HG03521 (cell line): Measurements from ENCODE around the gene EXOC3L4.
"Not testable (repeated sequence)": the region's sequence is repeated elsewhere in the genome, so short reads cannot be mapped to it uniquely, and the experiment has no call there.

Experiments
- ATAC-seq: cut with Tn5 transposase; IDR thresholded peaks from one replicate; pipeline ENCODE4 v1.9.1; 2021; ENCODE audit warnings: mild to moderate bottlenecking, moderate library complexity; ENCODE audit not compliant: unreplicated experiment

Gene EXOC3L4

GRCh38 chr14:103103461-103104388 lies 9.2 kb downstream of the EXOC3L4 start:
- ATAC-seq = no peak

DNA sequence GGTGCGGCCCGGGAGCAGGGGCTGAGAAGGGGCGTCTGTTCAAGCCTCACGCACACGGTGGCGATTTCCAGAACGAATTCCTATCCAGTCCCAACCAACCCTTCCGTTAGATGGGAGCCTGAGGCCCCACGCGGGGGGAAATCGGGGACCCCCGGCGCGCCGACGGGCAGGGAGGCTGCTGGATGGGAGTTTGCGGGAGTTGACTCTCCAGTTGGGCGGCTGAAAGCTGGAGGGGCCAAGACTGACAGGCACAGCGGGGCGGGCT lies 9.8 kb downstream of the EXOC3L4 start:
- no peak for ATAC-seq

GRCh38 chr14:103104654-103105452 lies 10.3 kb downstream of the EXOC3L4 start:
- ATAC-seq = no peak

GRCh38 chr14:103105580-103106150 lies 11.1 kb downstream of the EXOC3L4 start:
- ATAC-seq = no peak

GRCh38 chr14:103107455-103107854 lies 12.9 kb downstream of the EXOC3L4 start:
- ATAC-seq = no peak

DNA sequence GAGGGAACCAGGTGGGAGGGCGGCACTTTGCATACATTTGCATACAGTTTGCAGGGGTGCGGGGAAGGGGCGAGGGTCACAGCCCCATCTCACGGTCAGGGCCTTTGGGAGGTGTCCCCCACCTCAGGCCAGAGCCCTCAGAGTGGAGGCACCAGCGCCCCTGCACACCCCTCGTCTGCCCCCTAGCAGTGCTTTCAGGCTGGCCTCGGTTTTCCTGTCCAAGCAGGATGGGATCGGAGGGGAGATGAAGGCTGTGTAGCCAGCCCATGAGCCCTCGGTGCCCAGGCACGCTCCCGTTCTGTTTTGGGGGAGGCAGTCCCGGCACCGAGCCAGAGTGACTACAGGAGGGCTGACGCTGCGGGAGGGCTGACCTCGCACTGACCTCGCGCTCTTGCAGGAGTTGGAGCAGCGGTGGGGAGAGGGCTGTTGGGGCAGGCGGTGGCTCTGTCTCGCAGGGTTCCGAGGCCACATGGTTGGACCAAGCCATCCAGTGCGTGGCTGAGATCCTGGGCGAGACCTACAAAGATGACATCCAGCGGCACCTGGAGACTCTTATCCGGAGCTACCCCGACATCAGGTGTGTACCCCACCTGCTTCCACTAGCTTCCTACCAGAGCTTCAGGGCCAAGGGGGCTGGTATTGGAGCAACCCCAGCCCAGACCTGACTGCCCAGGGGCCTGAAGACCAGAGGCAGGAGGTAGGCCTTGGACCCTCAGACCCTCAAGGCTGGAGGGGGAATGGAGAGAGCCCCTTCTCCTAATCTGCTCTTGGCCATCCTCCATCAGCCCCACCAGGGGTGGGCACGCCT lies 13.6 kb downstream of the EXOC3L4 start:
- ATAC-seq = no peak

DNA sequence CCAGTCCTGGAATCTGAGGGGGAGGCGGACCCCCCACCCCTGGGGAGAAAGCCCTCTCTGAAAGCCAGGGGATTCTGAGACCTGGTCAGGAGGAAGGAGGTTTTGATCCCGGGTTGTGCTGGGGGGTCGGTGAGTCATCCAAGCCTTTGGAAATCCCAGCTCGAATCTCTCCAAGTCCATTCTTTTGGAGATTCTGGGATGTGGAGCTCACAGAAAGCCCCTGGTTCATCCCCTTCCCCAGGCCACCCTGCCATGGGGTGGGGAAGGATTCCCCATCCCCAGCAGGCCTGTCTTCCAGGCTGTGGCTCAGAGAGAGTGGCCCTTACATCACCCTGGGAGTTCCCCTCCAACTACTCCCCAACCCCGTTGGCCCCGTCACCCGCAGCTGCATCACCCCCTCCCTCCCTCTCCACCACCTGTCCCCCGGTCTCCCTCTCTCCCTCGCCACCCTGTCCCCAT lies 14.3 kb downstream of the EXOC3L4 start:
- ATAC-seq = no peak

- no peak for ATAC-seq
Observed at GRCh38 chr14:103109535-103110441, 15.3 kb downstream of the EXOC3L4 start.

GRCh38 chr14:103110681-103111231 lies 16.2 kb downstream of the EXOC3L4 start:
- ATAC-seq = no peak

- no peak for ATAC-seq
Observed at GRCh38 chr14:103111232-103111868, 16.8 kb downstream of the EXOC3L4 start.

GRCh38 chr14:103112400-103113243 lies 18.1 kb downstream of the EXOC3L4 start:
- no peak for ATAC-seq

- no peak for ATAC-seq
Observed at GRCh38 chr14:103113303-103113702, 18.8 kb downstream of the EXOC3L4 start.

GRCh38 chr14:103113774-103114173 lies 19.2 kb downstream of the EXOC3L4 start:
- ATAC-seq = no peak

DNA sequence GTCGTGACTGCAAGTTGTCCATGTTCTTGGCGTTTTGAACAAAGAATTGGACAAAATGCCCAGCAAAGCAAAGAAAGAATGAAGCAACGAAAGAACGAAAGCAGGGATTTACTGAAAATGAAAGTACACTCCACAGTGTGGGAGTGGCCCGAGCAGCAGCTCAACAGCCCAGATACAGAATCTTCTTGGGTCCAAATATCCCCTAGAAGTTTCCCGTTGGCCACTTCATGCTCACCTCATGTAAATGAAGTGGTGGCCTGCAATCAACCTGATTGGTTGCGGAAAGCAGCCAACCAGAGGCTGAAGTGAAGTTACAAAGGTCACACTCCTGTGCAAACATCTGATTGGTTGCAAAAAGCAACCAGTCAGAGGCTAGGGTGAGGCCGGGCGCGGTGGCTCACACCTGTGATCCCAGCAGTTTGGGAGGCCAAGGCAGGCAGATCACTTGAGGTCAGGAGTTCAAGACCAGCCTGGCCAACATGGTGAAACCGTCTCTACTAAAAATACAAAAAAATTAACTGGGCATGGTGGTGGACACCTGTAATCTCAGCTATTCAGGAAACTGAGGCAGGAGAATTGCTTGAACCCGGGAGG lies 20.7 kb downstream of the EXOC3L4 start:
- ATAC-seq = not testable (repeated sequence)

DNA sequence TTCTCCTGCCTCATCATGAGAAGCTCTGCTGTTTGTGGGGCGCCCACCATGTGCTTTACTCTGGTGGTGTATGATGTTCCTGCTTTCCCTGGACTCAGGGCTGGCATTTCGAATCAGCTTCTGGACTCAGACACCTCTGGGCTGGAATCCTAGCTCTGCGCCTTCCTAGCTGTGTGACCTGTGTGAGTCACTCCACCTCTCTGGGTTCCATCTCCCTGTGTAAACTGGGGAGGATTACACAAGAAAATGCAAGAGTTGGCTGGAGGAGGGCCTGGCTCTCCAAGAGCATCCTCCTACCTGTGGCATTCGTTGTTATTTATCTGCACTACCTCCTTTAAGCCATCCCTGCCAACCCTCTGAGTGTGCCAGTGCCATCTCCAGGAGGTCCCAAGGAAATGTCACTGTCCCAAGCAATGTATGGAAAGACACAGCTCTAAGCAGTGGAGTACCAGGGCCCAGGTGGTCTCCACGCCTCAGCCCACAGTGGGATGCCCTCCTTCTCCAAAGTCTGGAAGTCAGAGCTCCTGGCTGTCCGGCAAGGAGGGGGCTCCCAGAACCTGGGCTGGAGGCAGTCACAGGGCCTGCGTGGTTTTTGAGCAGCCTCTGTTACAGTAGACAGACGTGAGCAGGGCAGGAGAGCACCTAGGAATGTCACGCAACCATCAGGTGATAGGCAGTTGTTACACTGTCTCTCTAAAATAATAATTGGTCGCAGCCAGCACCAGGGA lies 21.5 kb downstream of the EXOC3L4 start:
- no peak for ATAC-seq

DNA sequence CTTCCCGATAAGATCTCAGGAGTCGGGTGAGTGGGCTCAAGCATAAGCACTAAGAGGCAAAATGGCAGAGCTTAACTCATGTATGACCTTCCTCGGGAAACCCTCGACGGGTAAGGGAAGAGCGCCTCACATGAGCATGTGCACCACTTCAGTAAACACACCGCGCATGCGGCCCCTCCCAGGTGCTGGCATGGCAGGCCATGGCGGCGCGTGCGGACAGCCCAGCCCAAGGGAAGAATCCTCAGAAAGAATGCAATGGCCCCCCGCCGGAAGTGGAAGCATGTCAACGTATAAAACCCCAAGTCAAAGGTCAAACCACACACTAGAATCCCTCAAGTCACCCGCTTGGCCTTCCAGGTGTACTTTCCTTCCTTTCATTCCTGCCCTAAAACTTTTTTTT lies 22.1 kb downstream of the EXOC3L4 start:
- ATAC-seq = no peak

GRCh38 chr14:103117499-103117898 lies 23.0 kb downstream of the EXOC3L4 start:
- ATAC-seq = not testable (repeated sequence)
